PC-9 (cell line): ENCODE data around the gene GSTM1. TPM values are rescaled to one million over a fixed set of nuclear protein-coding genes. Genes with fewer than 3 reads are reported as not detected.
"Not testable (repeated sequence)": the region's sequence is repeated elsewhere in the genome, so short reads cannot be mapped to it uniquely, and the experiment has no call there.

Experiments
- BruUV-seq: library from RNA; stranded (reverse); fragments of 400-500 nt; replicated peaks from 2 replicates; lab custom pipeline; 2021; lab: Mats Ljungman, UMichigan
- CTCF ChIA-PET: fragments of 300-600 bp; sonication (Branson Sonifier 250); formaldehyde crosslinking; loops from one replicate; lab custom pipeline; 2022; ENCODE audit warnings: antibody characterized with exemption; lab: Charles Lee
- POLR2A ChIA-PET: fragments of 300-600 bp; sonication (Branson Sonifier 250); formaldehyde crosslinking; loops from one replicate; lab custom pipeline; 2022; ENCODE audit warnings: antibody characterized with exemption; ENCODE audit not compliant: unreplicated experiment; lab: Charles Lee
- DNase-seq, 2 experiments: peaks; one replicate each; pipeline versions ENCODE4 v3.0.0 to v3.0.0-alpha.2; 2015 to 2022; ENCODE audit warnings: mixed read lengths in 1 of 2
- H2AFZ ChIP-seq: fragments of 200-600 bp; sonication (generic); 2 replicates; pipeline ENCODE4 v1.8.1; 2017; ENCODE audit warnings: antibody characterized with exemption
- H3F3A ChIP-seq: fragments of 200-600 bp; sonication (generic); 2 replicates; pipeline ENCODE4 v1.8.1; 2017; ENCODE audit warnings: antibody characterized with exemption, mild to moderate bottlenecking, low read depth; ENCODE audit not compliant: insufficient read depth
- H3K27ac ChIP-seq: fragments of 200-600 bp; sonication (generic); 2 replicates; pipeline ENCODE4 v1.6.1; 2016; ENCODE audit warnings: mixed run types
- H3K27me3 ChIP-seq: fragments of 200-600 bp; sonication (generic); 2 replicates; pipeline ENCODE4 v1.6.1; 2016; ENCODE audit warnings: low read depth, mixed run types; ENCODE audit not compliant: insufficient read depth
- H3K36me3 ChIP-seq: fragments of 200-600 bp; sonication (generic); 2 replicates; pipeline ENCODE4 v1.6.1; 2016; ENCODE audit warnings: low read depth, mixed run types
- H3K4me1 ChIP-seq: fragments of 200-600 bp; sonication (generic); replicated peaks from 2 replicates; pipeline ENCODE4 v1.6.1; 2016; ENCODE audit warnings: mixed run types; ENCODE audit not compliant: insufficient read depth
- H3K4me2 ChIP-seq: fragments of 200-600 bp; sonication (generic); 2 replicates; pipeline ENCODE4 v1.6.1; 2017; ENCODE audit warnings: mixed run types
- H3K4me3 ChIP-seq: fragments of 200-600 bp; sonication (generic); 2 replicates; pipeline ENCODE4 v1.6.1; 2016; ENCODE audit warnings: mixed run types
- H3K79me2 ChIP-seq: fragments of 200-600 bp; sonication (generic); 2 replicates; pipeline ENCODE4 v1.6.1; 2017; ENCODE audit warnings: low read depth, mixed run types
- H3K9me2 ChIP-seq: fragments of 200-600 bp; sonication (generic); 2 replicates; pipeline ENCODE4 v1.8.1; 2017; ENCODE audit warnings: mild to moderate bottlenecking; ENCODE audit not compliant: insufficient read depth
- H3K9me3 ChIP-seq: fragments of 200-600 bp; sonication (generic); 2 replicates; pipeline ENCODE4 v1.8.1; 2016; ENCODE audit warnings: low read depth; ENCODE audit not compliant: insufficient read depth
- H4K20me1 ChIP-seq: fragments of 200-600 bp; sonication (generic); 2 replicates; pipeline ENCODE4 v1.8.1; 2017; ENCODE audit not compliant: insufficient read depth
- EZH2 ChIP-seq: fragments of 200-600 bp; sonication (generic); IDR thresholded peaks from 2 replicates; pipeline ENCODE4 v1.8.0; 2017; ENCODE audit warnings: antibody characterized with exemption, low read depth
- intact Hi-C: fragments of 100-400 bp; cut with micrococcal nuclease; formaldehyde crosslinking; loops from one replicate; pipeline ENCODE4 v1.10.0; 2022; ENCODE audit not compliant: unreplicated experiment
- total RNA-seq: library from RNA; stranded (reverse); gene quantifications from 2 replicates; pipeline ENCODE4 v1.2.3, GENCODE V29; 2021
- TF ChIP-seq, protein P1 (sequence below): fragments of 200-600 bp; sonication (generic); conservative IDR thresholded peaks from 2 replicates; pipeline ENCODE4 v1.6.1; 2017; ENCODE audit warnings: mixed run types, antibody characterized with exemption, mild to moderate bottlenecking, moderate library complexity

The GSTM1 gene
- total RNA-seq, 1 experiment from 2014 or later, result not detected

DNA sequence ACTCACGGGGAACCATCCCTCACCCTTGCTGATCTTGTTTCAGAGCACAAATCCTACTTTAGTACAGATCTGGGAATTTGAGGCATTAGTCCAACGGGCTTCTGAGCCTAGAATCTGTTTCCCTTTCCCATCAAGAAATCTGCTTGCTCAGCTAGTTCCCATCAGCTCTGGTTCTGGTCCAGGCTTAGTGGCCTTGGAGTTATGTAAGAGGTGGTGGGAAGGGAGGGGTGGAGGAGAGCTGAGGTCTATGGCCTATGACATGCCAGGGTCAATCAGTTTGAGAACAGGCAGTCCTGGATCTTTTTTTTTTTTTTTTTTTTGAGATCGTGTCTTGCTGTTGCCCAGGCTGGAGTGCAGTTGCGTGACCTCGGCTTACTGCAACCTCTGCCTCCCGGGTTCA lies 4.1 kb downstream of the GSTM1 start:
- Histone ChIP-seq H3K36me3 (no peaks in the 10 kb centered on the region), H3K79me2 (no peaks in the 10 kb centered on the region), H3K4me2 (no peak overlapping the region), H3K9me2 (no peaks in the 10 kb centered on the region), H3K4me3 (no peak overlapping the region), H3F3A (no peaks in the 10 kb centered on the region), H2AFZ (no peak overlapping the region), H4K20me1 (no peaks in the 10 kb centered on the region), H3K27me3 (no peaks in the 10 kb centered on the region), H3K4me1 (no peaks in the 10 kb centered on the region), H3K27ac (no peak overlapping the region), H3K9me3 (no peaks in the 10 kb centered on the region)
- POLR2A ChIA-PET, result no interaction called here
- DNase-seq, result no peak
- TF ChIP-seq, protein P1, sequence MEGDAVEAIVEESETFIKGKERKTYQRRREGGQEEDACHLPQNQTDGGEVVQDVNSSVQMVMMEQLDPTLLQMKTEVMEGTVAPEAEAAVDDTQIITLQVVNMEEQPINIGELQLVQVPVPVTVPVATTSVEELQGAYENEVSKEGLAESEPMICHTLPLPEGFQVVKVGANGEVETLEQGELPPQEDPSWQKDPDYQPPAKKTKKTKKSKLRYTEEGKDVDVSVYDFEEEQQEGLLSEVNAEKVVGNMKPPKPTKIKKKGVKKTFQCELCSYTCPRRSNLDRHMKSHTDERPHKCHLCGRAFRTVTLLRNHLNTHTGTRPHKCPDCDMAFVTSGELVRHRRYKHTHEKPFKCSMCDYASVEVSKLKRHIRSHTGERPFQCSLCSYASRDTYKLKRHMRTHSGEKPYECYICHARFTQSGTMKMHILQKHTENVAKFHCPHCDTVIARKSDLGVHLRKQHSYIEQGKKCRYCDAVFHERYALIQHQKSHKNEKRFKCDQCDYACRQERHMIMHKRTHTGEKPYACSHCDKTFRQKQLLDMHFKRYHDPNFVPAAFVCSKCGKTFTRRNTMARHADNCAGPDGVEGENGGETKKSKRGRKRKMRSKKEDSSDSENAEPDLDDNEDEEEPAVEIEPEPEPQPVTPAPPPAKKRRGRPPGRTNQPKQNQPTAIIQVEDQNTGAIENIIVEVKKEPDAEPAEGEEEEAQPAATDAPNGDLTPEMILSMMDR, result no peak
- no peak for TF ChIP-seq EZH2
- intact Hi-C loops, result no loop called here
- BruUV-seq, result no TSS peak
- CTCF ChIA-PET, result no interaction called here

DNA sequence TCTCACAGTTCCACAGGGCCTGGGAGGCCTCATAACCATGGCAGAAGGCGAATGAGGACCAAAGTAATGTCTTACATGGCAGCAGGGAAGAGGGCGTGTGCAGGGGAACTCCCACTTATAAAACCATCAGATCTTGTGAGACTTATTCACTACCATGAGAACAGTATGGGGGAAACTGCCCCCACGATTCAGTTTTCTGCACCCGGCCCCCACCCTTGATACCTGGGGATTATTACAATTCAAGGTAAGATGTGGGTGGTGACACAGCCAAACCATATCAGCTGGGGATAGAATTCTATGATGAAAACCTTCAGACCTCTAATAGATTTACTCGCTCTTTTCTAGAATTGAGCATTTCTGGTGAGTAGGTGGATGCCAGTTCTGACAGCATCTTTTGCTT lies 6.8 kb downstream of the GSTM1 start:
- H3F3A ChIP-seq, intact Hi-C loops, H3K27me3 ChIP-seq, H3K4me2 ChIP-seq, H3K9me3 ChIP-seq, H3K36me3 ChIP-seq, POLR2A ChIA-PET, H4K20me1 ChIP-seq, H3K4me3 ChIP-seq, DNase-seq, H3K27ac ChIP-seq, H3K9me2 ChIP-seq, CTCF ChIA-PET, BruUV-seq, H3K79me2 ChIP-seq, H2AFZ ChIP-seq: not testable (repeated sequence)
- H3K4me1 ChIP-seq, result peaks cover 16% of the 10 kb centered on the region

DNA sequence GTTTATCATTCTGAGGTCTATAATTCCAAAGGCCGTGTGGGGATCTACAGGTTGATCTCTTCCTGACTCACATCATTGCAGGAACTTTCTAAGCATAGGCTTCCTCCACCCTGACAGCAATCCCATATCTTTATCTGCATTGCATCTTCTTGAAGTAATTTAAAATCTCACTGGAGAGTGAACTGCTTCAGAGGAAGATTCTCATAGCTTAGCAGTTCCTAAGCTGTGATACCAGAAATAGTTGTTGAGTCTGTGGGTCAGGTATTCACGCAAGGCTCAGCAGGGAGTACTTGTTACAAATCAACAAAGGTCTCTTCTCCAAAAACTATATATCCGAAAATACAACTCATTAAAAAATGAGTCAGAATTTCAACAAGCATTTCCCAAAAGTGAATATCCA lies 7.5 kb downstream of the GSTM1 start:
- not testable (repeated sequence) for DNase-seq

DNA sequence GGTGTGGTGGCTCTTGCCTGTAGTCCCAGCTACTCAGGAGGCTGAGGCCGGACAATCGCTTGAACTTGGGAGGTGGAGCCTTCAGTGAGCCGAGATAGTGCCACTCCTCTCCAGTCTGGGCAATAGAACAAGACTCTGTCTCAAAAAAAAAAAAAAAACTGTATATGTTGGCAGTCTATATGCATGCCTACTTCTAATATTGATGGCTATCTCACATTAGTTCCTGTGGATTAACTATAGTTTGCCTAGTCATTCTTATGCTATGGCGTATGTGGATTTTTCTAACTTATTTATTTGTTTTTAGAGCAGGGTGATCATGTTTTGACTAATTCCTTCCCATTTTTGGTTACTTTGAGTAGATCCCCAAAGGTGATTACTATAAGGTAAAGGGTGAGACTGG lies 9.4 kb downstream of the GSTM1 start:
- POLR2A ChIA-PET, result no interaction called here
- Histone ChIP-seq H3K9me2 (no peaks in the 10 kb centered on the region), H3K27me3 (no peaks in the 10 kb centered on the region), H3K4me1 (peaks cover 16% of the 10 kb centered on the region), H4K20me1 (no peaks in the 10 kb centered on the region), H3K4me2 (no peak overlapping the region), H3K4me3 (no peak overlapping the region), H3K9me3 (no peaks in the 10 kb centered on the region), H3F3A (peaks cover 10% of the 10 kb centered on the region; the same call in 1 of the 2 replicates), H3K79me2 (no peaks in the 10 kb centered on the region), H3K27ac (peak overlapping the region; percentile 57), H3K36me3 (no peaks in the 10 kb centered on the region), H2AFZ (no peak overlapping the region)
- BruUV-seq, result no TSS peak
- TF ChIP-seq, protein P1, result no peak
- no peak for TF ChIP-seq EZH2
- DNase-seq, result peak in 1 of 2 experiments; percentile 76
- intact Hi-C loops, result no loop called here
- CTCF ChIA-PET, result no interaction called here

More for the DNA sequence above, 7.5 kb downstream of the GSTM1 start:
- H4K20me1 ChIP-seq, H3K27me3 ChIP-seq, H3K36me3 ChIP-seq, CTCF ChIA-PET, H3K4me2 ChIP-seq, H3F3A ChIP-seq, H3K79me2 ChIP-seq, H3K27ac ChIP-seq, BruUV-seq, H2AFZ ChIP-seq, H3K4me3 ChIP-seq, intact Hi-C loops, H3K9me2 ChIP-seq, H3K9me3 ChIP-seq, POLR2A ChIA-PET: not testable (repeated sequence)
- peaks cover 16% of the 10 kb centered on the region for H3K4me1 ChIP-seq

DNA sequence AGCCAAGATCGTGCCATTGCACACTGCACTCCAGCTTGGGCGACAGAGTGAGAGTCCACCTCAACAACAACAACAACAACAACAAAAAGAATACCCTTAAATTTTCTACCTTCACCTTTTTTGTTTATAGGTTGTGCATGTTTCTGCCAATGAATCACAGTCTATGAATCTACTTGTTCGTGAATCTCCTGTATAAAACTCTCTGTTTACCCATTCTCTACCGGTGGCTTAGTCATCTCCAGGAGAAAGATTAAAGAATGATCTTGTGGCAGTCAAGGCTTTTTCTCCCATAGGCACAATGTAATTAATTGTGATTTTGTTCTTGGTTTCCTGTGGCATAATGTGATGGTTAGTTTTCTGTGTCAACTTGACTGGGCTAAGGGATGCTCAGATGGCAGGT lies 10.2 kb downstream of the GSTM1 start:
- H3F3A ChIP-seq, H4K20me1 ChIP-seq, H3K27me3 ChIP-seq, H3K9me2 ChIP-seq, BruUV-seq, CTCF ChIA-PET, intact Hi-C loops, POLR2A ChIA-PET, H3K9me3 ChIP-seq, H3K79me2 ChIP-seq, H3K36me3 ChIP-seq, H3K4me3 ChIP-seq: not testable (repeated sequence)
- peak in 1 of 2 experiments; percentile 70 for DNase-seq
- Histone ChIP-seq H3K4me1 (peaks cover 16% of the 10 kb centered on the region), H2AFZ (0 out of 2 replicates have a peak overlapping the region, but pooled peaks have one; percentile 23), H3K27ac (peak overlapping the region; percentile 57), H3K4me2 (peak overlapping the region; percentile 18; the same call in 1 of the 2 replicates)

DNA sequence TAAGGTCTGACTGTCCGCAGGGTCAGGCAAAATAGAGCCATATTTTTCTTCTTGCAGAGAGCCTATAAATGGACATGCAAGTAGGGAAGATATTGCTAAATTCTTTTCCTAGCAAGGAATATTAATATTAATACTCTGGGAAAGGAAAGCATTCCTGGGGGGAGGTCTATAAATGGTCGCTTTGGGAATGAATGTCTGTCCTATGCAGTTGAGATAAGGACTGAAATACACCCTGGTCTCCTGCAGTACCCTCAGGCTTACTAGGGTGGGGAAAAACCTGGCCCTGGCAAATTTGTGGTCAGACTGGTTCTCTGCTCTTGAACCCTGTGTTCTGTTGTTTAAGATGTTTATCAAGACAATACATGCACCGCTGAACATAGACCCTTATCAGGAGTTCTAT lies 15.3 kb downstream of the GSTM1 start:
- Histone ChIP-seq H3K4me1 (peaks cover 36% of the 10 kb centered on the region), H3K9me3 (peaks cover 11% of the 10 kb centered on the region)
- H3F3A ChIP-seq, H3K9me2 ChIP-seq, DNase-seq, H3K27me3 ChIP-seq, H4K20me1 ChIP-seq, POLR2A ChIA-PET, BruUV-seq, H2AFZ ChIP-seq, CTCF ChIA-PET, H3K36me3 ChIP-seq, H3K27ac ChIP-seq, intact Hi-C loops, H3K4me3 ChIP-seq, H3K79me2 ChIP-seq, H3K4me2 ChIP-seq: not testable (repeated sequence)
